ENCODE data around the gene PLPP3. TPM values are rescaled to one million over a fixed set of nuclear protein-coding genes. Genes with fewer than 3 reads are reported as not detected.
A peak's percentile ranks its signal among the peaks of the same experiment; 100 is the strongest.

The PLPP3 gene
- total RNA-seq, 6 experiments from 2014 or later = 47.8 to 118 (median 65.8) TPM

DNA sequence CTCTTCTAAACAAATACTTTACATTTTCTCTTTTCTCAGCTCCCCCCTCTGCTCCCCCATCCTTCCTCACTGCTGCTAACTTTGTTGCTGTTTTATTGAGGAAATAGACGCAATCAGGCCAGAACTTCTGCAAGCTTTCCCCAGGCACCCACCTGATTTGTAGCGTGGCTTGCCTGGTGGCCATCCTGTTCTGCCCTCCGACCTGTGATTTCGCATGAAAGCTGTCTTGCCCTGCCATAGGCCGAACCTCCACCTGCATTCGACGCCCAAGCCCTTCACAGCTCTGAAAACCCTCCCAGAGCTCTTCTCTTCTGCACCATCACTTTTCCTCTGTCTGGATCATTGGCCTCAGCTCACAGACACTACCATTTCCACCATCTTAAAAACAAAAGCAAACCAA is 100.6 kb downstream of the PLPP3 start:
- Histone ChIP-seq H3K27ac (no peak overlapping the region), H3K4me1 (peaks cover 0 to 38% (median 10%) of the 10 kb centered on the region in 4 donors), H3K36me3 (no peaks in the 10 kb centered on the region), H3K4me3 (no peak overlapping the region), H3K9me3 (no peaks in the 10 kb centered on the region), H3K27me3 (no peaks in the 10 kb centered on the region)
- 71% methylated on average over 7 of the region's 7 CpGs for WGBS (ENCODE audit: insufficient coverage, low coverage, low lambda C conversion rate, missing lambda C conversion rate)
- intact Hi-C loops (cut with DNase I) = no loop called here
- no peak for TF ChIP-seq POLR2A (IDR thresholded peaks at IDR 0.05)
- TF ChIP-seq, protein P1, sequence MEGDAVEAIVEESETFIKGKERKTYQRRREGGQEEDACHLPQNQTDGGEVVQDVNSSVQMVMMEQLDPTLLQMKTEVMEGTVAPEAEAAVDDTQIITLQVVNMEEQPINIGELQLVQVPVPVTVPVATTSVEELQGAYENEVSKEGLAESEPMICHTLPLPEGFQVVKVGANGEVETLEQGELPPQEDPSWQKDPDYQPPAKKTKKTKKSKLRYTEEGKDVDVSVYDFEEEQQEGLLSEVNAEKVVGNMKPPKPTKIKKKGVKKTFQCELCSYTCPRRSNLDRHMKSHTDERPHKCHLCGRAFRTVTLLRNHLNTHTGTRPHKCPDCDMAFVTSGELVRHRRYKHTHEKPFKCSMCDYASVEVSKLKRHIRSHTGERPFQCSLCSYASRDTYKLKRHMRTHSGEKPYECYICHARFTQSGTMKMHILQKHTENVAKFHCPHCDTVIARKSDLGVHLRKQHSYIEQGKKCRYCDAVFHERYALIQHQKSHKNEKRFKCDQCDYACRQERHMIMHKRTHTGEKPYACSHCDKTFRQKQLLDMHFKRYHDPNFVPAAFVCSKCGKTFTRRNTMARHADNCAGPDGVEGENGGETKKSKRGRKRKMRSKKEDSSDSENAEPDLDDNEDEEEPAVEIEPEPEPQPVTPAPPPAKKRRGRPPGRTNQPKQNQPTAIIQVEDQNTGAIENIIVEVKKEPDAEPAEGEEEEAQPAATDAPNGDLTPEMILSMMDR (IDR thresholded peaks at IDR 0.05) = no peak
- no peak for DNase-seq
- ATAC-seq = no peak

DNA sequence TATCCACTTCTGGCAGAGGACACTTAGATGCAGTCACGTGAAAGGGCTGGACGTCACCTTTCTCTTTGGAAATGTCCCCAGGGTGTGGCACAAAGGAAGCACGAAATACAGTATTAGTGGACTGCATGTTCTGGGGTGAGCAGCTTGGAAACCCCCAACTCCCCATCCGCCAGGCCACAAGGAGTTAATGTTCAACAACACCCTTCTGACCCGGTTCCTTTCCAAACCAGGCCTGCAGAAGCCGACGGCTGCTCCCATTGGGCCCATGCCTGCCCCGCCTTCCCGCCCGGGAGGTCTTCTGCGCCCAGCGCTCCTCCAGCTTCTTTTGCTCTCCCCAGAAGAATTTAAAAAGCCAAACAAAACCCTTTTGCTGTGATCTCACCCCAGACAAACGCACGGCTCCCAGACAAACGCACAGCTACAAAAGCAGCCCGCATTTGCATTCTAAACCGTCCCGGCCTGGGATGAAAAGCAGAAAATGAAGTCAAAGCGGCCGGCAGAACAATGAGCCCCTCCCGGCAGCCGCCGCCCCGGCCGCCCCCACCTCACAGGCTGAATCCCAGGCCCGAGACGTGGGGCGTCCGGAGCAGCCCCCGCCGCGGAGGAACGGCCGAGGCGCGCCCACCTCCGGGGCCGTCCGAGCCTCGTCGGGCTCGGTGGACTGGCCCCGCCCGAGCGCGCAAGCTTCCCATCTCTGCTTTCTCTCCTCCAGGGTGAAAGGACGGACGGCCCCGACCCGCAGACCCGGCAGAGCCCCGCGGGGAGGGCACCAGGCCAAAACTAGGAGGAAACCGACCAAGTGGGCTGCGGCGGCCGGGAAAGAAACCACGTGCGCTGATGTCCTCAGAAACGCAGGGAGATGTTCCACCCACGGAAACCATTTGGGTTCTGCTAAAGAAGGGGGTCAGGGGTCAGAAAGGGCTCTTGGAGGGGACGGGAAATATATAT is 101.9 kb downstream of the PLPP3 start:
- peak; percentile 83 to 89 (median 87) for DNase-seq
- no peaks in the 10 kb centered on the region for H3K27me3 ChIP-seq
- peak overlapping the region; percentile 48 to 67 (median 57) for H3K4me3 ChIP-seq
- no peaks in the 10 kb centered on the region for H3K9me3 ChIP-seq
- peak overlapping the region; percentile 95 to 96 (median 96) for H3K27ac ChIP-seq
- WGBS (ENCODE audit: insufficient coverage, low coverage, low lambda C conversion rate, missing lambda C conversion rate) = 4% methylated on average over 30 of the region's 62 CpGs
- peak; percentile 69 to 91 (median 88) for ATAC-seq
- peaks cover 0 to 51% (median 15%) of the 10 kb centered on the region in 4 donors for H3K4me1 ChIP-seq
- TF ChIP-seq POLR2A (IDR thresholded peaks at IDR 0.05) = peak; percentile 60
- TF ChIP-seq, protein P1 (IDR thresholded peaks at IDR 0.05) = no peak
- H3K36me3 ChIP-seq = no peaks in the 10 kb centered on the region
- intact Hi-C loops (cut with DNase I) = no loop called here

DNA sequence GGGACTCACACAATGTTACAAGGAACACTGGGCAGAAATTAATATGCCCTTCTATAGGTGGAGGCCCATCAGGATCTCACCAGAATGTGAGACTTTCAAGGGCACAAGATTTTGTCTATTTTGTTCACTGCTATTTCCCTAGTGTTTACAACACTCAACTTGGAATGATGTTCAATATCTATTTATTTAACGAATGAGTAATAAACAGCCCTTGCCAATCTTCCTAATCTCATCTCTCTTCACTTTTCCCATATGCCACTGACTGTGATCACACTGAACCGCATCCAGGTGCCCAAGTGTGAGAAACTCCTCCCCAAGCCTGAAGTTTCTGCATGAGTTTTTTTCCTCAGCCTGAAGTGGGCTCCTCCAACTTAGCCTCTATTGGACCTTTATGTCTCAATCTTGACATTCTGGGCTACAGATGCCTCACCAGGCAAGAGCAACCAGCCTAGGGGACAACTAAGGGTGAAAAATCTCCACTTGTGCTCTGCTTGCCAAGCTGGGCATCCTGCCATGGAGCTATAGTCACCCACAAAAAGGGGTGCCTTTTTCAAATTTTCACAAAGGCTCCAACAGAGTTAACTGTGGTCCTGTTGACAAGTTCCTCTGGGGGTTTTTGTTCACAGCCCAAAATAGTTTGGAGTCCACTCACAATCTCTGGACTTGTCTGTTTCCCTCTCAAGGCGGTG is 105.6 kb downstream of the PLPP3 start:
- 58% methylated on average over 3 of the region's 3 CpGs for WGBS (ENCODE audit: insufficient coverage, low coverage, low lambda C conversion rate, missing lambda C conversion rate)

DNA sequence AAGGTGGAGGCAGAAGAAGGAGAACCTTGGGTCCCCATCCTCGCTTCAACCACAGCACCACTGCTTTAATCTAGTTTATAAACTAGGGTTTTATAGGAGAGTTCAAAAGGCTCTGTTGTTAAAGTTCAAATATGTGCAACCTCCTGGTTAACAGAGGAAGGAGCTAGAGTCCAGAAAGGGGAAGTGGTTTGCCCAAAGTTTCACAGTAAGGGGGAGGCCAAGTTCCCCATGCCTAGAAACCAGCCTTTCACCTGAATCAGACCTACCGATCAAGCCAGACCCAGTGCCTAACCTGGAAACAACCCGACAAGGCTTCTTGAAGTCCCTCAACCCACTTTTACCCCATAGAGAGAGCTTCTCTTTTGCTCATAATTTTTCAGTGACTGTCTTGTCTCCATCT is 106.5 kb downstream of the PLPP3 start:
- ATAC-seq (peak in 3 of 4 donors; percentile 1 to 26 (median 2)), DNase-seq (no peak)
- 43% methylated on average over 3 of the region's 3 CpGs for WGBS (ENCODE audit: insufficient coverage, low coverage, low lambda C conversion rate, missing lambda C conversion rate)
- Histone ChIP-seq H3K9me3 (no peaks in the 10 kb centered on the region), H3K27ac (peak overlapping the region; percentile 30 to 83 (median 54)), H3K27me3 (no peaks in the 10 kb centered on the region), H3K4me3 (no peak overlapping the region), H3K4me1 (peaks cover 0 to 33% (median 11%) of the 10 kb centered on the region in 4 donors), H3K36me3 (no peaks in the 10 kb centered on the region)
- TF ChIP-seq, protein P1 (IDR thresholded peaks at IDR 0.05) = no peak
- TF ChIP-seq POLR2A (IDR thresholded peaks at IDR 0.05) = no peak
- intact Hi-C loops (cut with DNase I) = no loop called here

More for the DNA sequence above, 105.6 kb downstream of the PLPP3 start:
- no peaks in the 10 kb centered on the region for H3K9me3 ChIP-seq
- H3K36me3 ChIP-seq = no peaks in the 10 kb centered on the region
- no peak for TF ChIP-seq POLR2A (IDR thresholded peaks at IDR 0.05)
- TF ChIP-seq, protein P1 (IDR thresholded peaks at IDR 0.05) = no peak
- H3K27me3 ChIP-seq = no peaks in the 10 kb centered on the region
- ATAC-seq = peak; percentile 22 to 57 (median 54)
- DNase-seq = no peak
- peak overlapping the region; percentile 30 to 83 (median 54) for H3K27ac ChIP-seq
- H3K4me1 ChIP-seq = peaks cover 0 to 41% (median 14%) of the 10 kb centered on the region in 4 donors
- no peak overlapping the region for H3K4me3 ChIP-seq
- intact Hi-C loops (cut with DNase I) = no loop called here

All from right lobe of liver (tissue), 6 donors.